PFSK-1 (cell line): ENCODE results near the gene PTPRN2.

Experiments used
- FOXP2 ChIP-seq: optimal IDR thresholded peaks from 2 replicates; pipeline ENCODE3; 2011; ENCODE audit warnings: borderline replicate concordance, control low read depth, inconsistent platforms; ENCODE audit not compliant: insufficient read depth; ENCODE audit errors: extremely low read length, extremely low read depth
- POLR2AphosphoS5 ChIP-seq: IDR thresholded peaks from 2 replicates; pipeline ENCODE4 v1.6.1; 2012; ENCODE audit warnings: low read depth, mild to moderate bottlenecking, control low read depth, low read length, moderate library complexity
- SIN3A ChIP-seq: IDR thresholded peaks from 2 replicates; pipeline ENCODE4 v1.6.1; 2012; ENCODE audit warnings: mild to moderate bottlenecking, low read length, moderate library complexity, borderline replicate concordance; ENCODE audit not compliant: insufficient read depth
- TAF1 ChIP-seq: IDR thresholded peaks from 2 replicates; pipeline ENCODE4 v1.6.1; 2012; ENCODE audit warnings: low read length, control low read depth, borderline replicate concordance; ENCODE audit not compliant: insufficient read depth
- TF ChIP-seq, protein P1 (sequence below), 2 experiments: IDR thresholded peaks; 2 replicates each; pipeline versions ENCODE4 v1.6.1 to v1.8.0; 2011 to 2012; ENCODE audit warnings: low read depth in 2 of 2, low read length in 2 of 2, control low read depth in 1 of 2, inconsistent platforms in 1 of 2, mild to moderate bottlenecking in 1 of 2, moderate library complexity in 1 of 2; ENCODE audit not compliant: insufficient read depth in 1 of 2

Gene PTPRN2

DNA sequence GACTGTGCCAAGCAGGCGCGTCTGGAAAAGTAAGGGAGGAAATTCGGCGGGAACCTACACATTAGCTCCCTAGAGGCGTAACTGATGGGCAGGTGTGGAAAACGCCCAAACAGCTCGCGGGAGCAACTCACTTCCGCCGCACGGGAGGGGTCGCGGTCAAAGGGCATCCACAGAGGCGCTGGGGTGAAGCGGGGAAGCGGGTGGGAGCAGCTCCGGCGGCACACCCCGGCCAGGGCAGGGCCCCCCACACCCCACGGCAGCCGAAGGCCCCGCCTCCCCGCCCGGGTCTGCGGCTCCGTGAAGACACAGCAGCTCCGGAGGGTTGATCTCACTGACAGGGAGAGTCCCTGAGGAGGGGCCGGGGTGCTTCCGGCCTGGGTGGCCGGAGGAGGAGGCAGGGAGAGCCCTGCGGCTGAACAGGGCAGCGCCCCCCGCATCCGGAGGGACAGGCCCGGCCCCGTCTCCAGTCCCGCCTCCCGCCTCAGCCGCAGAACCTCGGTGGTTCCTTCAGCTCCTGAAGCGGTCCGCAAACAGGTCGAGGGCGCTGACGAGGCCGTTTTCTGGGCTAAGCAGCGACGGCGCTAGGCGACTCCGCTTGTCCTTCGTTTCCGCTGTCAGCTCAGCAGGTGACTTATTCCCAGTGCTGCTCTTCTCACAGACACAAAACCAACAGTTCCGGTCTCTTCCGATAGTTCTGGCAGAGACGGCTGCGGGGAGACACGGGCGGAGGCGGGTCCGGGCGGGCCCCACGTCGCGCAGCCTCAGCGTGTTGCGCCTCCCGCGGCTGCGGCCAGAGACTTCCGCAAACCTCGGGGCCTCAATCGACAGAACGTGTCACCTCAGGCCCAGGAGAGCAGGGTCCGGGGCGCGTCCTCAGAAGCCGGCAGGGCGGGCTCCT lies 974.7 kb downstream of the PTPRN2 start:
- TF ChIP-seq FOXP2 (no peak), SIN3A (no peak), POLR2AphosphoS5 (no peak), TAF1 (no peak)

DNA sequence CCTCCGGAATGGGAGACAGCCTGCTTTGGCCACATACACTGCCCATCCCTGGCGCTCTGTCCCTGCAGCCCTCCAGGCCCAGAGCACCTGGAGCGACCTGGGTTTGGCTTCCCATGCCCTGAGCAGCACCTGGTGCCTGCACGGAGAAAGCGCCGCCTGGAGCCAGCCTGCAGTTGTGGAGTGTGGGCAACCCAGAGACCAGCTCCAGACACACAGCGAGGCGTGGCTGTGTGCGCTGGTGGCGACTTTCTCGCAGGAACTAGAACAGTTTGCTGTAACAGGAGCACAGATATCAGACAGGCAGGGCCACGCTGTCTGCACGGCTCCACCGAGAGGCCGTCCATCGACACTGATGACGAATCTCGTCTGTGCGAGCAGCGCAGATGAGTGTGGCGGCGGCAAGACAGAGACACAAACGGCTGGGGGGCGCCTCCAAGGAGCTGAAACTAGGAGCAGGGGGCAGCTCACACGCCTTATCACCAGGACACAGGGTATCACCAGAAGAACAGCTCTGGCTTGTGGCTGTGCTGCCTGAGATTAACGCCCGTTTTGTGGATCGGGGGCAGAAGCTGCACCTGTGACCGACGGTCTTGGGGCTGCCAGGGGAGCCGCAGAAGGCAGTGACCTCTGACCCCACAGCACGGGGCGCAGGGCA lies 975.5 kb downstream of the PTPRN2 start:
- TF ChIP-seq TAF1 = no peak
- TF ChIP-seq, protein P1, sequence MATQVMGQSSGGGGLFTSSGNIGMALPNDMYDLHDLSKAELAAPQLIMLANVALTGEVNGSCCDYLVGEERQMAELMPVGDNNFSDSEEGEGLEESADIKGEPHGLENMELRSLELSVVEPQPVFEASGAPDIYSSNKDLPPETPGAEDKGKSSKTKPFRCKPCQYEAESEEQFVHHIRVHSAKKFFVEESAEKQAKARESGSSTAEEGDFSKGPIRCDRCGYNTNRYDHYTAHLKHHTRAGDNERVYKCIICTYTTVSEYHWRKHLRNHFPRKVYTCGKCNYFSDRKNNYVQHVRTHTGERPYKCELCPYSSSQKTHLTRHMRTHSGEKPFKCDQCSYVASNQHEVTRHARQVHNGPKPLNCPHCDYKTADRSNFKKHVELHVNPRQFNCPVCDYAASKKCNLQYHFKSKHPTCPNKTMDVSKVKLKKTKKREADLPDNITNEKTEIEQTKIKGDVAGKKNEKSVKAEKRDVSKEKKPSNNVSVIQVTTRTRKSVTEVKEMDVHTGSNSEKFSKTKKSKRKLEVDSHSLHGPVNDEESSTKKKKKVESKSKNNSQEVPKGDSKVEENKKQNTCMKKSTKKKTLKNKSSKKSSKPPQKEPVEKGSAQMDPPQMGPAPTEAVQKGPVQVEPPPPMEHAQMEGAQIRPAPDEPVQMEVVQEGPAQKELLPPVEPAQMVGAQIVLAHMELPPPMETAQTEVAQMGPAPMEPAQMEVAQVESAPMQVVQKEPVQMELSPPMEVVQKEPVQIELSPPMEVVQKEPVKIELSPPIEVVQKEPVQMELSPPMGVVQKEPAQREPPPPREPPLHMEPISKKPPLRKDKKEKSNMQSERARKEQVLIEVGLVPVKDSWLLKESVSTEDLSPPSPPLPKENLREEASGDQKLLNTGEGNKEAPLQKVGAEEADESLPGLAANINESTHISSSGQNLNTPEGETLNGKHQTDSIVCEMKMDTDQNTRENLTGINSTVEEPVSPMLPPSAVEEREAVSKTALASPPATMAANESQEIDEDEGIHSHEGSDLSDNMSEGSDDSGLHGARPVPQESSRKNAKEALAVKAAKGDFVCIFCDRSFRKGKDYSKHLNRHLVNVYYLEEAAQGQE (IDR thresholded peaks at IDR 0.05; ENCODE audit: insufficient read depth in 1 of 2, low read depth in 2 of 2, low read length in 2 of 2) = no peak
- no peak for TF ChIP-seq SIN3A
- TF ChIP-seq FOXP2 = no peak
- no peak for TF ChIP-seq POLR2AphosphoS5

DNA sequence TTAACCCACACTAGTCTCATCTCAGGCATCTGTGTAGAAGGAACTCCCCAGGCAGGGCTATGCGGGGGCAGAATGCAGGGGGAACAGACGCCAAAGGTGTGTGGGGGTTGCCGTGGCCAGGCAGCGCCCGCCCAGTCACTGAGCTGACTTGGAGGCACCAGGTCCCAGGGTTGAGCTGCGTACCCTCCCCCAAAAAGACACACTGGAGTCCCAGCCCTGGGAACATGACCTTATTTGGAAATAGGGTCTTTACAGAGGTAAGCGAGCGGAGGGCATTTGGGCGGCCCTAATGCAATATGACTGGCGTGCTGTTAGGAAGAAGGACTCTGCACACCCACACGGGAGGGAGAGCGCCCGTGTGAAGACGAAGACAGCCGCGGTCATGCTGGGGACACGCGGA lies 976.3 kb downstream of the PTPRN2 start:
- TF ChIP-seq, protein P1 (IDR thresholded peaks at IDR 0.05; ENCODE audit: insufficient read depth in 1 of 2, low read depth in 2 of 2, low read length in 2 of 2) = no peak
- TF ChIP-seq FOXP2 (no peak), TAF1 (no peak), SIN3A (no peak), POLR2AphosphoS5 (no peak)

DNA sequence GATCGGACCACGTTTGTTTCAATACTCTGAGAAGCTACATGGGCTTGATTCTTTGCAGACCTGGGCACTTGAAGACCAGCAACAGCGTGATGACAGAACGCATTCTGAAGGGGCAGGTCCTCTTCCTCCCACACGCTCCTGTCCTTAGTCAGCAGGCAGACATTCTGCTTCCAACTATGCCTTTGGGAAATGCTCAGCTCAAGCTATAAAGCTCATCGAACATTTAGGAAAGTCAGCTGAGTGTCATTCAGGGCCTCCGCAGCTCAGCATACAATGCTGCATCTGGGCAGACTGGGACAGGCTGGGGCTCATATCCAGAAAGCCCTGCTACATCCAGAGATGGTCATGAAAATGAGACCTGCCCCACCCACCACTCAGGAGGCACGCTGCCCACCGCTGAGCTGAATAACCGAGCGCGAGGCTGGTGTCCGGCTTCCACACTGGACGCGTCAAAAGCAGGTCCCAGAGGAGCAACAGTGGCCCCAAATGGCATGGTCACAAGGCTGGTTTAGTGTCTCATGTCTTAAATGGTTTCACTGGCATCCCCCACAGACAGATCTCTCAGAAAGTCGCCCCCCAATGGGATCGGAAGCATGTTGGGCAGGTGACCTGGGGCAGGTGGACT lies 976.8 kb downstream of the PTPRN2 start:
- TF ChIP-seq, protein P1 (IDR thresholded peaks at IDR 0.05; ENCODE audit: insufficient read depth in 1 of 2, low read depth in 2 of 2, low read length in 2 of 2) = no peak
- TF ChIP-seq FOXP2 (no peak), POLR2AphosphoS5 (no peak), TAF1 (no peak), SIN3A (no peak)

DNA sequence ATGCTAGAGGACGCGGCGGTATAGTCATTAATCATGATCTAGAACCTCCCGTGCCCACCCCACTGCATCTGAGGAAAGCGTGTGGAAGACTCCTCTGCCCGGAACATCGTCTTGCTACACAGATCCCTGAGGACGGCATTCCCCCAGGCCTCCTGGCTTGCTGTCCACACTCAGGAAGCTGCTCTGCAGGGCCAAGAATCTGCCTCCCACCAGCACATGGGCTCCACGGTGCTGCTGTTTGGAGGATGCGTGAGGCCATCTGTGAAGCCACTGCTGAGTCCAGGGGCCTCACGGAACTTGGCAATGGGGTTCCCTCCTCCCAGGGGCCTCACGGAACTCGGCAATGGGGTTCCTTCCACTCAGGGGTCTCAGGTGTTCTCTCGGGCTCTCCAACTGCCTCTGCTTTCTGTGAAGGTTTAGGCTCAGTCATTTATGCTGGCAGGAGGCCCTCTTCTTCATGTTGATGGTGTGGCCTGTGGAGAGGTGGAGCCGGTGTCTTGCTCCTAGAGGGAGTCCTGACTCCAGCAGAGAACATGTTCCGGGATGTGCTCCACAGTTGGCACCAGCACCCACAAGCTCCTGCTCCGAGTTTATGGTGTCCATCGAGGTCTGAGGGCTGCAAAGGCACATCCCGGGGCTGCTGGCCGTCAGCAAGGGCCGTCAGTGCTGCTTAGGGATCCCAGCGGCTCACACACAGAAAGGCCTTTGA lies 977.5 kb downstream of the PTPRN2 start:
- no peak for TF ChIP-seq SIN3A
- no peak for TF ChIP-seq POLR2AphosphoS5
- no peak for TF ChIP-seq TAF1
- no peak for TF ChIP-seq FOXP2
- TF ChIP-seq, protein P1 (IDR thresholded peaks at IDR 0.05; ENCODE audit: insufficient read depth in 1 of 2, low read depth in 2 of 2, low read length in 2 of 2) = no peak
